IPS DF 6.9 (cell line): ENCODE data around the gene PFKL.
A peak's percentile ranks its signal among the peaks of the same experiment; 100 is the strongest.

Experiments
- DNase-seq: peaks from one replicate; pipeline ENCODE4 v3.0.0-alpha.2; 2013; ENCODE audit warnings: low read depth, low spot score
- H3K27ac ChIP-seq: one replicate; pipeline ENCODE4 v1.5.1; 2013; ENCODE audit warnings: low read length, control low read depth
- H3K27me3 ChIP-seq: 2 replicates; pipeline ENCODE4 v1.6.1; 2013; ENCODE audit warnings: mild to moderate bottlenecking, low read length; ENCODE audit not compliant: control insufficient read depth, insufficient read depth
- H3K36me3 ChIP-seq: 2 replicates; pipeline ENCODE4 v1.6.1; 2013; ENCODE audit warnings: low read length; ENCODE audit not compliant: control insufficient read depth, insufficient read depth
- H3K4me1 ChIP-seq: 2 replicates; pipeline ENCODE4 v1.6.1; 2013; ENCODE audit warnings: low read length; ENCODE audit not compliant: control insufficient read depth, insufficient read depth
- H3K4me3 ChIP-seq: 2 replicates; pipeline ENCODE4 v1.5.1; 2013; ENCODE audit warnings: mild to moderate bottlenecking, low read length
- H3K9me3 ChIP-seq: 2 replicates; pipeline ENCODE4 v1.6.1; 2013; ENCODE audit warnings: low read length, inconsistent platforms; ENCODE audit not compliant: control insufficient read depth, insufficient read depth
- WGBS: extraction: QIAGEN DNeasy Blood & Tissue Kit; methylation state at CpG from one replicate; pipeline ENCODE4 v1.1.7; 2013; ENCODE audit warnings: mixed read lengths, missing lambda C conversion rate; ENCODE audit not compliant: insufficient read length, insufficient coverage; 5-methylcytosine and 5-hydroxymethylcytosine counted together

PFKL gene

DNA sequence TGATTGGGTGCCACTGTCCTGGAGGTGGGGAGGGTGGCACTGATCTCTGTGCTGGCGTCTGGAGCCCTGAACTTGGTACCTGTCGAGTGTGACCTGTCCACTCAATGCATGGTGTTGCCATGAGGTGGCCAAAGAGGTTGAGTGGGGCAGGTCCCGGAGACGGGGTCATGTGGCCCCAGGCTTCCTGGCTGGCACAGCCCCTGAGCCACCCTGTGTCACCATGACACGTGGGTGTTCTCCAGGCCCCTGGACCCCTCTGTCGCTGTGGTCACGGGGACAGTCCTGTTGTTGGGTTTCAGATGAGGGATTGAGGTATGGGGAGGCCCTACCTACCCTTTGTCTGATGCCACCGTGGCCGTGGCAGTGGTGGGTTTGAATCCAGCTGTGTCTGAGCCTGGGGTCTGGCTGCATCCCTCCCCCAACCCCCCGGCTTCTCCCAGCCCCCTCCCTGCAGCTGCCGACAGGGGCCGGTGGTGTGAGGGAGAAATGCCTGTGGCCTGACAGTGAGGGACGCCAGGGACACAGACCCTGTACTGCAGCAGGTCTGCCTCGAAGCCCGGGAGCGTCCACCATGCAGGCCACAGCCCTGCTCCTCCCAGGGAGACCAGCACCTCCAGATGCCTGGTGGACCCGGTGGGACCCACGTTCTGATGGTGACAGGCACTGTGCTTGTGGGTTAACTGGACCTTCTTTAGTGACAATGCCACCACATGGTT, 65.6 kb downstream of the PFKL start:
- Histone ChIP-seq H3K36me3 (no peaks in the 10 kb centered on the region), H3K27ac (no peak overlapping the region), H3K4me3 (no peak overlapping the region), H3K4me1 (peaks cover 3% of the 10 kb centered on the region; the same call in 1 of the 2 replicates), H3K9me3 (no peaks in the 10 kb centered on the region), H3K27me3 (no peaks in the 10 kb centered on the region; the same call in 1 of the 2 replicates)
- no CpG with 5 or more reads among the region's 18 CpGs for WGBS
- DNase-seq = no peak

GRCh38 chr21:44365967-44366585, 66.2 kb downstream of the PFKL start:
- Histone ChIP-seq H3K9me3 (no peaks in the 10 kb centered on the region), H3K4me1 (peaks cover 3% of the 10 kb centered on the region; the same call in 1 of the 2 replicates), H3K27ac (no peak overlapping the region), H3K36me3 (no peaks in the 10 kb centered on the region), H3K4me3 (no peak overlapping the region), H3K27me3 (no peaks in the 10 kb centered on the region; the same call in 1 of the 2 replicates)
- WGBS = no CpG with 5 or more reads among the region's 22 CpGs
- DNase-seq = no peak

DNA sequence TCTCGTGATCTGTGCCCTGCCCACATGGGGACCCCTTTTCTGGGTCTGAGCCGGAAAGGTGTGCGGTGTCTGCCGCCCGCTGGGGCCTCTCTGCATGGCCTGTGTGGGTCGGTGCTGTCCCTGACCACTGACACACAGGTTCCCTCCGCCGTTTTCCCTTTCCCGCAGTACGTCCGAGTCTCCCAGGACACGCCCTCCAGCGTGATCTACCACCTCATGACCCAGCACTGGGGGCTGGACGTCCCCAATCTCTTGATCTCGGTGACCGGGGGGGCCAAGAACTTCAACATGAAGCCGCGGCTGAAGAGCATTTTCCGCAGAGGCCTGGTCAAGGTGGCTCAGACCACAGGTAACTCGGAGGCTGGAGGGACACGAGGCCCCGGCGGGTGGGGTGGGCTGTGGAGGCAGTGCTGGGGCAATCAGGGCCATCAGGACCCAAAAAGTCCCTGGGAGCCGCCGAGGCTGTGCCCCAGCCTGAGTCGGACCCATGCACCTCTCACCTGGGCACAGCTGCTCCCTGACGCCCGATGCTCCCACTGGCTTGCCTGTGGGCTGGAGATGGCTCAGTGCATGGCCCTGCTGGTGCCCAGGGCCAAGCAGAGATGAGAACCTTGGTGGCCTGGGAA, 66.8 kb downstream of the PFKL start:
- no peak overlapping the region for H3K4me3 ChIP-seq
- no CpG with 5 or more reads among the region's 28 CpGs for WGBS
- H3K27ac ChIP-seq = no peak overlapping the region
- H3K27me3 ChIP-seq = no peaks in the 10 kb centered on the region; the same call in 1 of the 2 replicates
- H3K9me3 ChIP-seq = no peaks in the 10 kb centered on the region
- peaks cover 3% of the 10 kb centered on the region; the same call in 1 of the 2 replicates for H3K4me1 ChIP-seq
- H3K36me3 ChIP-seq = no peaks in the 10 kb centered on the region
- no peak for DNase-seq

DNA sequence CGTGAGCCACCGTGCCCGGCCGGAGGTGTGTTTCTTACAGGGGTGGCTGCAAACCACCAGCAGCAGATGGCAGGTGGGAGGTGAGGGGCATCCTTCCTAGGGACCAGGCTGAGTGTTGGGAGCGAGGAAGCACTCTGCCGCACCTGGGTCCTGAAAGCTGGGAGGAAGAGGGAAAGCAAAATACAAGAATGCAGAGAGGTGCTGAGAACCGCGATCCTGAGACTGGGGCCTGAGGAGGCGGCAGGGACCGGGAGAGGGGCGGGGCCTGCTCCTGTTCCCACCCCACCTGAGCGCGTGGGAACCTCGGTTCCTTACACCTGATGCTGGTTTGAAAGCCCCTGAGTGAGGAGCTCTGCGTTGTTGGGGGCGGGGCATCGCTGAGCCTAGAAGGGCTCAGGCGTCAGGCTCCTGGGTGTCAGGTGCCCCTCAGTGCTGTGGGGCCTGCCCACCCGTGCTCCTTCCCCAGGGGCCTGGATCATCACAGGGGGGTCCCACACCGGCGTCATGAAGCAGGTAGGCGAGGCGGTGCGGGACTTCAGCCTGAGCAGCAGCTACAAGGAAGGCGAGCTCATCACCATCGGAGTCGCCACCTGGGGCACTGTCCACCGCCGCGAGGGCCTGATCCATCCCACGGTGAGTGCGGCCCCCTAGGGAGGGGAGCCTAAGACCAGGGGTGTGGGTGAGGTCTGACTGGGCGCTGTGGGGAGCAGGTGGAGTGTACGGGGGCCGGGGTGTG, 69.0 kb downstream of the PFKL start:
- no peaks in the 10 kb centered on the region for H3K36me3 ChIP-seq
- no peaks in the 10 kb centered on the region; the same call in 1 of the 2 replicates for H3K27me3 ChIP-seq
- no peak overlapping the region for H3K27ac ChIP-seq
- peaks cover 3% of the 10 kb centered on the region; the same call in 1 of the 2 replicates for H3K4me1 ChIP-seq
- no CpG with 5 or more reads among the region's 35 CpGs for WGBS
- H3K4me3 ChIP-seq = no peak overlapping the region
- no peaks in the 10 kb centered on the region for H3K9me3 ChIP-seq
- no peak for DNase-seq

- H3K9me3 ChIP-seq = no peaks in the 10 kb centered on the region
- no peak for DNase-seq
- H3K36me3 ChIP-seq = no peaks in the 10 kb centered on the region
- no peaks in the 10 kb centered on the region; the same call in 1 of the 2 replicates for H3K27me3 ChIP-seq
- no peak overlapping the region for H3K27ac ChIP-seq
- H3K4me1 ChIP-seq = peaks cover 3% of the 10 kb centered on the region; the same call in 1 of the 2 replicates
- H3K4me3 ChIP-seq = peak overlapping the region; percentile 21; the same call in 1 of the 2 replicates
- no CpG with 5 or more reads among the region's 29 CpGs for WGBS
Observed at GRCh38 chr21:44370027-44370735, 70.3 kb downstream of the PFKL start.

DNA sequence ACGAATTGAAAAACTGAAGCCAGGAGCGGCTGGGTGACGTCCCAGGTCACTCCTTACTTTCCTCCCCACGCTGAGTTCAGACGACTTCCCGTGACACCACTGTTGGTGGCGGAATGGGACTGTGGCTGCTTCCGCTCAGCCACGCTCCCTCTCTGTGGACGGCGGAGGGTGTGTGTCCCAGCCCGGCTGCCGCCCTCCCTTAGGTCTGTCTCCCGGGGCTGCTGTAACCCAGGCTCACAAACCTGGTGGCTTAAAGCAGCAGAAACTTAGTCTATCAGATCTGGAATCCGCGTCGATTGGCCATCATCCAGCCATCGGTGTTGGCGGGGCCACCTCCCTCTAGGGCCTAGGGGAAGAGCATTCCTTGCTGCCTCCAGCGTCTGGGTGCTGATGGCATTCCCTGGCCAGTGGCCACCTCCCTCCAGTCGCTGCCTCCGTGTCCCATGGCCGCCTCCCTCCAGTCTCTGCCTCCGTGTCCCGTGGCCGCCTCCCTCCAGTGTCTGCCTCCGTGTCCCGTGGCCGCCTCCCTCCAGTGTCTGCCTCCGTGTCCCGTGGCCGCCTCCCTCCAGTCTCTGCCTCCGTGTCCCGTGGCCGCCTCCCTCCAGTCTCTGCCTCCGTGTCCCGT, 71.0 kb downstream of the PFKL start:
- Histone ChIP-seq H3K4me3 (no peak overlapping the region), H3K36me3 (no peaks in the 10 kb centered on the region), H3K4me1 (peaks cover 3% of the 10 kb centered on the region; the same call in 1 of the 2 replicates), H3K9me3 (no peaks in the 10 kb centered on the region), H3K27me3 (no peaks in the 10 kb centered on the region; the same call in 1 of the 2 replicates), H3K27ac (no peak overlapping the region)
- WGBS = no CpG with 5 or more reads among the region's 37 CpGs
- no peak for DNase-seq

DNA sequence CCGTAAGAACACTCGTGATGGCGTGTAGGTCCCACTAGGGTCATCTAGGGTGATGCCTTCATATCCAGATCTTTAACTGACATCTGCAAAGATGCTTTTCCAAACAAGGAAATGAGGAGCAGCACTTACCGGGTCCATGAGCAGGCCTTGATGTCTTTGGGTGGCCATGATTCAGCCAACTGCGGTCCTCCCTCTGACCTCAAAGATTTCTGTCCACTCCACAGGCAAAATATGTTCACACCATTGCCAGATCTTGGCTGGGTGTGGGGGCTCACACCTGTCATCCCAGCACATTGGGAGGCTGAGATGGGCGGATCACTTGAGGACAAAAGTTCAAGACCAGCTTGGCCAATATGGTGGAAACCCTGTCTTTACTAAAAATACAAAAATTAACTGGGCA, 71.7 kb downstream of the PFKL start:
- no peaks in the 10 kb centered on the region; the same call in 1 of the 2 replicates for H3K27me3 ChIP-seq
- peaks cover 3% of the 10 kb centered on the region; the same call in 1 of the 2 replicates for H3K4me1 ChIP-seq
- no peak overlapping the region for H3K27ac ChIP-seq
- H3K4me3 ChIP-seq = no peak overlapping the region
- no peak for DNase-seq
- no peaks in the 10 kb centered on the region for H3K9me3 ChIP-seq
- WGBS = no CpG with 5 or more reads among the region's 6 CpGs
- no peaks in the 10 kb centered on the region for H3K36me3 ChIP-seq

- H3K4me3 ChIP-seq = no peak overlapping the region
- no peaks in the 10 kb centered on the region; the same call in 1 of the 2 replicates for H3K27me3 ChIP-seq
- no CpG with 5 or more reads among the region's 8 CpGs for WGBS
- DNase-seq = no peak
- H3K9me3 ChIP-seq = no peaks in the 10 kb centered on the region
- H3K36me3 ChIP-seq = no peaks in the 10 kb centered on the region
- no peak overlapping the region for H3K27ac ChIP-seq
- peaks cover 3% of the 10 kb centered on the region; the same call in 1 of the 2 replicates for H3K4me1 ChIP-seq
Observed at GRCh38 chr21:44372616-44373015, 72.8 kb downstream of the PFKL start.

GRCh38 chr21:44374601-44375280, 74.9 kb downstream of the PFKL start:
- Histone ChIP-seq H3K9me3 (no peaks in the 10 kb centered on the region), H3K27ac (no peak overlapping the region), H3K36me3 (no peaks in the 10 kb centered on the region), H3K4me3 (no peak overlapping the region), H3K27me3 (no peaks in the 10 kb centered on the region; the same call in 1 of the 2 replicates), H3K4me1 (0 out of 2 replicates have a peak, but pooled peaks cover 1% of the 10 kb centered on the region)
- no CpG with 5 or more reads among the region's 24 CpGs for WGBS
- no peak for DNase-seq
